GM19023 (cell line): ENCODE data around the gene NUDT22.

ENCODE experiments used
- ATAC-seq: cut with Tn5 transposase; IDR thresholded peaks from one replicate; pipeline ENCODE4 v1.9.1; 2021; ENCODE audit warnings: mild to moderate bottlenecking, moderate library complexity; ENCODE audit not compliant: unreplicated experiment

The NUDT22 gene

GRCh38 chr11:64226507-64227051, 505 bp downstream of the NUDT22 start:
- no peak for ATAC-seq

GRCh38 chr11:64227405-64227956, 1.4 kb downstream of the NUDT22 start:
- ATAC-seq = no peak

DNA sequence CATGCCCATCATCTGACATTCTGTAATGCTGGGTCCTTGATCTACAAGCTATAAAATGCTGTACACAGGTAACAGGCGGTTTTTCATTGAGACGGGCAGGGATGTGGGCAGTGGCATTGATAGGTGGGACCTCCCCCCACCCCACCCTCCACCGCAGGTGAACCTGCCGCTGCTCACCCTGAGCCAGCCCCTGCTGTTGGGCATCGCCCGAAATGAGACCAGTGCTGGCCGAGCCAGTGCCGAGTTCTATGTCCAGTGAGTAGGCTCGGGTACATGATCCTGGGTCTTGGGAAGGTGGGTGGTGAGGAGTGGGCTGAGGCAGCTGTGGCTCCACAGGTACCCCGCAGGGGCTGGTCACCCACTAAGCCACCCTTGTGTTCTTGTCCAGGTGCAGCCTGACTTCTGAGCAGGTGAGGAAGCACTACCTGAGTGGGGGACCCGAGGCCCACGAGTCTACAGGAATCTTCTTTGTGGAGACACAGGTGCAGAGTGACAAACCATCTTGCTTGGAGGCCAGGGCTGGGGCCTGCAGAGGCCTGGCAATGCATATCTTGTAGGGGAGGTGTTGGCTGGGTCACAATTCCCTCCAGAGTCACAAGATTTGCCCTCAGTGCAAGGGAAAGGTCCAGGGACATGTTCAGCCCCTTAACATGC, 3.1 kb downstream of the NUDT22 start:
- ATAC-seq = no peak

GRCh38 chr11:64229744-64230170, 3.7 kb downstream of the NUDT22 start:
- ATAC-seq = no peak

- peak; percentile 44 for ATAC-seq
Measured at GRCh38 chr11:64230171-64230984, 4.3 kb downstream of the NUDT22 start, which contains the start of gene DNAJC4. Gene DNAJC4, plus strand, starts transcription at chr11:64230548. Its CDS starts 307 bp downstream, at chr11:64230855.

DNA sequence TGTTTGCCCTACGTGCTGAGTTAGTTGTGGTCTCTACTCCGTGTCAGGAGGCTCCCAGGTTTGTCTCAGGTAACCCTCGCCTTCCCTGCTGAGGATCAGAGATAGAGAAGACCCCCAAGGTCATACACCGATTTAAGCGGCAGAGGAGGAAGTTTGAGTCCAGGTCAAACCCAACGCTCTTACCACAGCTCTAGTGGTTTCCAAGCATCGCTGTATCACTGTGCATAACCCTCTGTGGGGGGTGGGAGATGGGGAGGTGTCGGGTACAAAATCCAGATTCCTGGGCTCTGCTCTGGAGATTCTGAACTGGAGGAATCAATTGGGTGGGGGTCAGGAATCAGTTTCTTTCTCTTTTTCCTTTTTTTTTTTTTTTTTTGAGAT, 4.9 kb downstream of the NUDT22 start:
- ATAC-seq = no peak

- no peak for ATAC-seq
Measured at GRCh38 chr11:64231546-64231945, 5.5 kb downstream of the NUDT22 start.

- no peak for ATAC-seq
Measured at GRCh38 chr11:64232182-64232966, 6.3 kb downstream of the NUDT22 start.

DNA sequence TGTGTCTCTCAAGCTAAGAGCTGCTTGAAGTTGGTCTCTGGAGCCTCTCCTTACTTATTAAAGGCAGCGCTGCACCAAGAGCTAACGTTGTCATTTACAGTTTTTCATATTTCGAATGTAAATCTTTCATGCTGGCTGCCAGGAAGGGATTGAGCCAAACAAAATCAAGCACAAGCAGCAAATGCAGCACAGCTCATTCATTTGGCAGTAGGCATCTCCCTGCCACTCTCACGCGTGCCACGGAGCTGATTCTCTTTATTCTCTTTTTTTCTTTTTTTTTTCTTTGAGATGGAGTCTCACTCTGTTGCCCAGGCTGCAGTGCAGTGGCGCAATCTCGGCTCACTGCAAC, 6.9 kb downstream of the NUDT22 start:
- ATAC-seq = no peak

DNA sequence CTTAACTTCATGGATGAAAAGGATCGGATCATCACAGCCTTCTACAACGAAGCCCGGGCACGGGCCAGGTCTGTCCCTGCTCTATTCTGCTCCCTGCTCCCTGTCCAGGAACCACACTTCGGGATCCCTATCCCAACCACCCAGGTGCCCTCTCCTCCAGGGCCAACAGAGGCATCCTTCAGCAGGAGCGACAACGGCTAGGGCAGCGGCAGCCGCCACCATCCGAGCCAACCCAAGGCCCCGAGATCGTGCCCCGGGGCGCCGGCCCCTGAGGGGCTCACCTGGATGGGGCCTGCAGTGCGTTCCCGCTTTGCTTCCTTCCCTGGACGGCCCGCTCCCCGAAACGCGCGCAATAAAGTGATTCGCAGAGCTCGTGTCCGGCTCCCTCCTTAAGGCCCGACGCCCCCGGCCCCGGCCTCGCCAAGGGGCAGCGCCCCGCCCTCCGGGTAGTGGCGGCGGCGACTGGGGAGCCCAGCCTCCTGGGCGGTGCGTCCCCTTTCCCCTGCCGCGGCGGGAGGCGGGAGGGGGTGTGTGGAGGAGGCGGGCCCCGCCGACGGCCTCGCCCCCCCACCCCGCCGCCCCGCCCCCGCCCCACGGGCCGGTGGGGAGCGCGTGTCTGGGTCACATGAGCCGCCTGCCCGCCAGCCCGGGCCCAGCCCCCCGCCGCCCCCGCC, 8.0 kb downstream of the NUDT22 start, which contains the start of gene VEGFB:
Gene VEGFB (plus strand): TSS at position 672 of the 674 bp plus-strand sequence. CDS start 250 bp downstream, outside the sequence.
- ATAC-seq = peak; percentile 35

GRCh38 chr11:64234647-64235379, 8.7 kb downstream of the NUDT22 start:
- ATAC-seq = peak; percentile 22

DNA sequence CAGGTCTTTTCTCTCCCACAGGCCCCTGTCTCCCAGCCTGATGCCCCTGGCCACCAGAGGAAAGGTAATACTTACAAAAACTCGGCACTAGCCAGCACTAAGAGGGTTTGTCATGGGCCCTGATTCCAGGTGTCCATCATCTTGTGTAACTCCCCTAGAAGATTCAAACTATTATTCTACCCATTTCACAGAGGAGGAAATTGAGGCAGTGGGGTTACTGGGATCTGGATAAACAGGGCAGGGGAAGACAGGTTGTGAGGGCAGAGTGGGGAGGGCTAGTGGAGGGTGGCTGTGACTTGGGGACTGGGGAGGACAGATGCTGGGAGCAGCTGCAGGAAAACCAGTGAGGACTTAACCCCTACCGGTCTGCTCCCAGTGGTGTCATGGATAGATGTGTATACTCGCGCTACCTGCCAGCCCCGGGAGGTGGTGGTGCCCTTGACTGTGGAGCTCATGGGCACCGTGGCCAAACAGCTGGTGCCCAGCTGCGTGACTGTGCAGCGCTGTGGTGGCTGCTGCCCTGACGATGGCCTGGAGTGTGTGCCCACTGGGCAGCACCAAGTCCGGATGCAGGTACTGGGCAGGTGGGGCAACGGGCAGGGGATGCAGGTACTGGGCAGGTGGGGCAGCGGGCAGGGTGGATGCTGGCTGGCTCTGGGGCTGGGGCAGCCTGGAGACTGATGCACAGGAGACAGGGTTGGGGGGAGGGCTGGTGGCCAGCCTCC, 9.5 kb downstream of the NUDT22 start:
- no peak for ATAC-seq

- no peak for ATAC-seq
Measured at GRCh38 chr11:64237484-64237951, 11.4 kb downstream of the NUDT22 start.

DNA sequence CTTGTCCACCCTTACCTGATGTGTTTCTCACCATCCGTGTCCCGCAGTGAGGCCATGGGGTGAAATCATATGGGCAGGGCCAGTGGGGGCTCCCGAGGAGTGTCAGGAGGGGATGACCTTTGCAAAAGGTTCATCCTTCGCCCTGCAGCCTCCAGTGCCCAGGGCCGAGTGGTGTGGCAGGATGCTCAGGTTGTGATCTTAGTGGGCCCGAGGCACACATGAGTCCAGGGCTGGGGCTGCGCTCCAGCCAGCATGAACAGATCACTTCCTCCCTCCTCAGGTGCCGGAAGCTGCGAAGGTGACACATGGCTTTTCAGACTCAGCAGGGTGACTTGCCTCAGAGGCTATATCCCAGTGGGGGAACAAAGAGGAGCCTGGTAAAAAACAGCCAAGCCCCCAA, 12.0 kb downstream of the NUDT22 start:
- no peak for ATAC-seq

DNA sequence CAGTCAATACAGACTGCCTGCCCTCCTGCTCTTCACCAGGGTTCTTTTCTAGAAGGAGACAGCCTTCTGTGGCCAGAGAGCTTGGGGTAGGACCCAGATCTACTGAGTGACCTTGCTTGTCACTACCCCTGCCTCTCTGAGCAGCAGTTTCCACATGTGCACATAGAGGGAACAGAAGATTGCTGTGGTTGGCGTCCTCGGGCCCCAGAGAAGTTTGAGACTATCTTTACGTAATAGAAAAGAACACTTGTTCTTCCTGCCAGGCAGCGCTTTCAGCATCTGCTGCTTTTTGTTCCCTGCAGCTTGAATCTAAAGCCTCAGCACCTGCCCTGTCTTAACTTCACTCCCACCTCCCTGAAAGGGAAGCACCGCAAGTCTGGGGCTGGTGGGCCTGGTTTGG, 12.9 kb downstream of the NUDT22 start:
- ATAC-seq = no peak

DNA sequence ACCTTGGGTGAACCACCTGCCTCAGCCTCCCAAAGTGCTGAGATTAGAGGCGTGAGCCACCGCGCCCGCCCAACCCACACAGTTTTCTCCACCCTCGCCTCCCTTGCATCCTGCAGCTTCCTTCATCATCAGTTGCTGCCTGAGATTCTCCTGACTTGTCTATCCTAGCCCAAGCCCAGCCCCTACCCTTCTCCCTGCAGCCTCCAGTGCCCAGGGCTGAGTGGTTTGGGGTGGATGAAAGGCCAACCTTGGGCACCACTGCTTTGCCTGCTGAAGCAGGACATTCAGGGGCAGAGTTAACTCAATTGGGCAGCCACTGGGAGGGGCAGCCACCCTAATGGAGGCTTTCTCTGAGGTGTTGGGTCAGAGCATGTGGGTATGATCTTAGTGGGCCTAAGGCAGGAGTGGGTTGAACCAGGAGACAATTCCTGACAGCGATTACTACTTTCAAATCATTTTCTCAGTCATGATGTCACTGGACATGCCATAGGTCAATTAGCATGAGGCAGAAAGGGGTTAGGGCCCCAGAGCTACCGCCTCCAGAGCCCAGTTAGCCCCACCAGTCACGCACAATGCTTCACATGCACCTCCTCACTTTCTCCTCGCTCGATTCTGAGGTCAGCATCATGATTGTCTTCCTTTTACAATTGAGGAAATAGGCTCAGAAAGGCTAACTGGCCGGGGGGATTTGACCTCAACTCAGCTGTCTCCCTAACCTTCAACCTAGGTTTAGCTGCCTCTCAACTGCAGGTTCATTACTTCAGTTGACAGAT, 13.8 kb downstream of the NUDT22 start:
- ATAC-seq = no peak

- peak; percentile 53 for ATAC-seq
Measured at GRCh38 chr11:64240435-64241240, 14.6 kb downstream of the NUDT22 start, which contains the start of gene FKBP2. Gene FKBP2, plus strand, starts transcription at chr11:64241095. Its CDS starts 1,293 bp downstream, at chr11:64242388.
